ENCODE results near the gene ACOXL. TPM values are rescaled to one million over a fixed set of nuclear protein-coding genes. Genes with fewer than 3 reads are reported as not detected.

ACOXL gene
- total RNA-seq, 1 donor: 0.10 TPM

- H3K4me3 ChIP-seq (ENCODE audit: low read length): no peak overlapping the region
- no peaks in the 10 kb centered on the region for H3K9me3 ChIP-seq (ENCODE audit: low read depth, low read length)
- H3K4me1 ChIP-seq (ENCODE audit: insufficient read depth, low read length): no peaks in the 10 kb centered on the region
- no peaks in the 10 kb centered on the region for H3K27me3 ChIP-seq (ENCODE audit: insufficient read depth, low read length)
Measured at GRCh38 chr2:110883406-110883805, 151.0 kb downstream of the ACOXL start.

- H3K27me3 ChIP-seq (ENCODE audit: insufficient read depth, low read length): peaks cover 6% of the 10 kb centered on the region
- H3K4me3 ChIP-seq (ENCODE audit: low read length): no peak overlapping the region
- H3K9me3 ChIP-seq (ENCODE audit: low read depth, low read length): no peaks in the 10 kb centered on the region
- H3K4me1 ChIP-seq (ENCODE audit: insufficient read depth, low read length): no peaks in the 10 kb centered on the region
Measured at GRCh38 chr2:110885256-110885655, 152.9 kb downstream of the ACOXL start.

GRCh38 chr2:110886826-110887573 lies 154.6 kb downstream of the ACOXL start:
- no peaks in the 10 kb centered on the region for H3K4me1 ChIP-seq (ENCODE audit: insufficient read depth, low read length)
- peaks cover 6% of the 10 kb centered on the region for H3K27me3 ChIP-seq (ENCODE audit: insufficient read depth, low read length)
- no peak overlapping the region for H3K4me3 ChIP-seq (ENCODE audit: low read length)
- no peaks in the 10 kb centered on the region for H3K9me3 ChIP-seq (ENCODE audit: low read depth, low read length)

GRCh38 chr2:110888411-110888810 lies 156.0 kb downstream of the ACOXL start:
- Histone ChIP-seq H3K4me3 (ENCODE audit: low read length) (no peak overlapping the region), H3K9me3 (ENCODE audit: low read depth, low read length) (no peaks in the 10 kb centered on the region)

GRCh38 chr2:110891626-110892025 lies 159.3 kb downstream of the ACOXL start:
- Histone ChIP-seq H3K27me3 (ENCODE audit: insufficient read depth, low read length) (peaks cover 10% of the 10 kb centered on the region), H3K4me3 (ENCODE audit: low read length) (no peak overlapping the region), H3K4me1 (ENCODE audit: insufficient read depth, low read length) (no peaks in the 10 kb centered on the region), H3K9me3 (ENCODE audit: low read depth, low read length) (peaks cover 8% of the 10 kb centered on the region)

More at GRCh38 chr2:110888411-110888810, 156.0 kb downstream of the ACOXL start:
- peaks cover 6% of the 10 kb centered on the region for H3K27me3 ChIP-seq (ENCODE audit: insufficient read depth, low read length)
- no peaks in the 10 kb centered on the region for H3K4me1 ChIP-seq (ENCODE audit: insufficient read depth, low read length)

GRCh38 chr2:110896226-110896625 lies 163.9 kb downstream of the ACOXL start:
- H3K9me3 ChIP-seq (ENCODE audit: low read depth, low read length): peaks cover 10% of the 10 kb centered on the region
- H3K27me3 ChIP-seq (ENCODE audit: insufficient read depth, low read length): peaks cover 4% of the 10 kb centered on the region
- H3K4me3 ChIP-seq (ENCODE audit: low read length): no peak overlapping the region
- no peaks in the 10 kb centered on the region for H3K4me1 ChIP-seq (ENCODE audit: insufficient read depth, low read length)

- peaks cover 10% of the 10 kb centered on the region for H3K9me3 ChIP-seq (ENCODE audit: low read depth, low read length)
- peaks cover 4% of the 10 kb centered on the region for H3K27me3 ChIP-seq (ENCODE audit: insufficient read depth, low read length)
- H3K4me3 ChIP-seq (ENCODE audit: low read length): no peak overlapping the region
- no peaks in the 10 kb centered on the region for H3K4me1 ChIP-seq (ENCODE audit: insufficient read depth, low read length)
Measured at GRCh38 chr2:110897966-110898365, 165.6 kb downstream of the ACOXL start.

- Histone ChIP-seq H3K4me1 (ENCODE audit: insufficient read depth, low read length) (no peaks in the 10 kb centered on the region), H3K27me3 (ENCODE audit: insufficient read depth, low read length) (no peaks in the 10 kb centered on the region), H3K9me3 (ENCODE audit: low read depth, low read length) (peaks cover 10% of the 10 kb centered on the region)
Measured at GRCh38 chr2:110900191-110900590, 167.8 kb downstream of the ACOXL start.

GRCh38 chr2:110903548-110903947 lies 171.2 kb downstream of the ACOXL start:
- no peaks in the 10 kb centered on the region for H3K4me1 ChIP-seq (ENCODE audit: insufficient read depth, low read length)
- H3K27me3 ChIP-seq (ENCODE audit: insufficient read depth, low read length): no peaks in the 10 kb centered on the region
- no peak overlapping the region for H3K4me3 ChIP-seq (ENCODE audit: low read length)
- no peaks in the 10 kb centered on the region for H3K9me3 ChIP-seq (ENCODE audit: low read depth, low read length)

More at GRCh38 chr2:110900191-110900590, 167.8 kb downstream of the ACOXL start:
- no peak overlapping the region for H3K4me3 ChIP-seq (ENCODE audit: low read length)

- Histone ChIP-seq H3K4me3 (ENCODE audit: low read length) (no peak overlapping the region), H3K9me3 (ENCODE audit: low read depth, low read length) (no peaks in the 10 kb centered on the region), H3K4me1 (ENCODE audit: insufficient read depth, low read length) (no peaks in the 10 kb centered on the region), H3K27me3 (ENCODE audit: insufficient read depth, low read length) (no peaks in the 10 kb centered on the region)
Measured at GRCh38 chr2:110904116-110904778, 171.9 kb downstream of the ACOXL start.

- Histone ChIP-seq H3K4me1 (ENCODE audit: insufficient read depth, low read length) (no peaks in the 10 kb centered on the region), H3K4me3 (ENCODE audit: low read length) (no peak overlapping the region), H3K27me3 (ENCODE audit: insufficient read depth, low read length) (no peaks in the 10 kb centered on the region), H3K9me3 (ENCODE audit: low read depth, low read length) (no peaks in the 10 kb centered on the region)
Measured at GRCh38 chr2:110904779-110905148, 172.4 kb downstream of the ACOXL start.

GRCh38 chr2:110905217-110905616 lies 172.8 kb downstream of the ACOXL start:
- no peak overlapping the region for H3K4me3 ChIP-seq (ENCODE audit: low read length)
- H3K27me3 ChIP-seq (ENCODE audit: insufficient read depth, low read length): no peaks in the 10 kb centered on the region
- no peaks in the 10 kb centered on the region for H3K4me1 ChIP-seq (ENCODE audit: insufficient read depth, low read length)
- H3K9me3 ChIP-seq (ENCODE audit: low read depth, low read length): no peaks in the 10 kb centered on the region

- no peaks in the 10 kb centered on the region for H3K27me3 ChIP-seq (ENCODE audit: insufficient read depth, low read length)
- H3K4me3 ChIP-seq (ENCODE audit: low read length): no peak overlapping the region
- peaks cover 11% of the 10 kb centered on the region for H3K9me3 ChIP-seq (ENCODE audit: low read depth, low read length)
- no peaks in the 10 kb centered on the region for H3K4me1 ChIP-seq (ENCODE audit: insufficient read depth, low read length)
Measured at GRCh38 chr2:110906613-110907298, 174.4 kb downstream of the ACOXL start.

- H3K4me3 ChIP-seq (ENCODE audit: low read length): no peak overlapping the region
- no peaks in the 10 kb centered on the region for H3K27me3 ChIP-seq (ENCODE audit: insufficient read depth, low read length)
- no peaks in the 10 kb centered on the region for H3K4me1 ChIP-seq (ENCODE audit: insufficient read depth, low read length)
- H3K9me3 ChIP-seq (ENCODE audit: low read depth, low read length): peaks cover 27% of the 10 kb centered on the region
Measured at GRCh38 chr2:110909501-110909900, 177.1 kb downstream of the ACOXL start.

- Histone ChIP-seq H3K4me1 (ENCODE audit: insufficient read depth, low read length) (no peaks in the 10 kb centered on the region), H3K4me3 (ENCODE audit: low read length) (no peak overlapping the region), H3K27me3 (ENCODE audit: insufficient read depth, low read length) (no peaks in the 10 kb centered on the region), H3K9me3 (ENCODE audit: low read depth, low read length) (peaks cover 27% of the 10 kb centered on the region)
Measured at GRCh38 chr2:110910423-110910822, 178.1 kb downstream of the ACOXL start.
